ENCODE results near the gene B2M.

DNA sequence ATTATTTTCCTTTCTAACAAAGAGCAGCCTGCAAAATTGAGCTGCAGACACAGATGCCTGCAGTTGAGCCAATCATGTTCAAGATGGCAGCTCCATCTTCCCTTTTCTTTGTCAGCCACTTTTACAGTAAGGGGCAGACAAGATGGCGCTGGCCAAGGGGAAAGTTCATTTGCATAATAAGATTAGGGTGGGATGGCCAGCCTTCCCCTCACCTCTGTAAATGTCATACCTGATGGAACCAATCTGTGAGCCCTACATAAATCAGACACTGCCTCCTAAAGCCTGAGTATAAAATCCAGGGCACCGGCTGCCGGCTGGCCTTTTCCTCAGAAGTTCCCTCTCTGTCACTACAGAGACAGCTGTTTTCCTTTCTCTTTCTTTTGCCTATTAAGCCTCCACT lies 16.0 kb upstream of the B2M start:
- no peak for TF ChIP-seq EZH2 (optimal IDR thresholded peaks at IDR 0.05; ENCODE audit: low read depth, low read length)
- TF ChIP-seq, protein P1, sequence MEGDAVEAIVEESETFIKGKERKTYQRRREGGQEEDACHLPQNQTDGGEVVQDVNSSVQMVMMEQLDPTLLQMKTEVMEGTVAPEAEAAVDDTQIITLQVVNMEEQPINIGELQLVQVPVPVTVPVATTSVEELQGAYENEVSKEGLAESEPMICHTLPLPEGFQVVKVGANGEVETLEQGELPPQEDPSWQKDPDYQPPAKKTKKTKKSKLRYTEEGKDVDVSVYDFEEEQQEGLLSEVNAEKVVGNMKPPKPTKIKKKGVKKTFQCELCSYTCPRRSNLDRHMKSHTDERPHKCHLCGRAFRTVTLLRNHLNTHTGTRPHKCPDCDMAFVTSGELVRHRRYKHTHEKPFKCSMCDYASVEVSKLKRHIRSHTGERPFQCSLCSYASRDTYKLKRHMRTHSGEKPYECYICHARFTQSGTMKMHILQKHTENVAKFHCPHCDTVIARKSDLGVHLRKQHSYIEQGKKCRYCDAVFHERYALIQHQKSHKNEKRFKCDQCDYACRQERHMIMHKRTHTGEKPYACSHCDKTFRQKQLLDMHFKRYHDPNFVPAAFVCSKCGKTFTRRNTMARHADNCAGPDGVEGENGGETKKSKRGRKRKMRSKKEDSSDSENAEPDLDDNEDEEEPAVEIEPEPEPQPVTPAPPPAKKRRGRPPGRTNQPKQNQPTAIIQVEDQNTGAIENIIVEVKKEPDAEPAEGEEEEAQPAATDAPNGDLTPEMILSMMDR (IDR thresholded peaks at IDR 0.05; ENCODE audit: low read length) = no peak

Data from MM.1S (cell line).